HG03159 (cell line): ENCODE results near the gene ELP6.
"Not testable (repeated sequence)": the region's sequence is repeated elsewhere in the genome, so short reads cannot be mapped to it uniquely, and the experiment has no call there.

ENCODE experiments used
- ATAC-seq: cut with Tn5 transposase; IDR thresholded peaks from one replicate; pipeline ENCODE4 v1.9.1; 2021; ENCODE audit warnings: mild to moderate bottlenecking, moderate library complexity; ENCODE audit not compliant: unreplicated experiment

ELP6 gene

GRCh38 chr3:47468315-47468714 is 45.2 kb downstream of the ELP6 start:
- not testable (repeated sequence) for ATAC-seq

- no peak for ATAC-seq
Observed at GRCh38 chr3:47464588-47464987, 48.9 kb downstream of the ELP6 start.

GRCh38 chr3:47459534-47460085 is 53.9 kb downstream of the ELP6 start:
- ATAC-seq: not testable (repeated sequence)

GRCh38 chr3:47456984-47457383 is 56.5 kb downstream of the ELP6 start:
- no peak for ATAC-seq

GRCh38 chr3:47455806-47456452 is 57.6 kb downstream of the ELP6 start:
- no peak for ATAC-seq

- ATAC-seq: no peak
Observed at GRCh38 chr3:47452453-47453215, 60.9 kb downstream of the ELP6 start.
